HepG2 (cell line): ENCODE data around the gene FCER1G.
A peak's percentile ranks its signal among the peaks of the same experiment; 100 is the strongest.

Experiments used
- BHLHE40 ChIP-seq: IDR thresholded peaks from 2 replicates; pipeline ENCODE4 v1.6.1; 2011; ENCODE audit warnings: low read length, improper control_type of control experiment
- CBFB ChIP-seq: sonication (generic); formaldehyde crosslinking; IDR thresholded peaks from 2 replicates; pipeline ENCODE4 v1.4.0; 2020; ENCODE audit warnings: missing genetic modification reagents
- CTCF ChIP-seq: sonication (generic); formaldehyde crosslinking; IDR thresholded peaks from 2 replicates; pipeline ENCODE4 v1.5.0; 2020; ENCODE audit warnings: mild to moderate bottlenecking, missing genetic modification reagents, moderate library complexity
- EP300 ChIP-seq, 3 experiments: sonication (generic) in 1 of 3; formaldehyde crosslinking in 1 of 3; IDR thresholded peaks; 2 replicates each; pipeline versions ENCODE4 v1.5.1 to v1.6.1; 2011 to 2020; ENCODE audit warnings: low read depth in 2 of 3, low read length in 2 of 3, borderline replicate concordance in 1 of 3, improper control_type of control experiment in 1 of 3, mild to moderate bottlenecking in 1 of 3, missing genetic modification reagents in 1 of 3, moderate library complexity in 1 of 3
- POLR2AphosphoS5 ChIP-seq: IDR thresholded peaks from 2 replicates; pipeline ENCODE4 v1.6.1; 2012; ENCODE audit warnings: low read depth, low read length
- TBP ChIP-seq: sonication (generic); formaldehyde crosslinking; IDR thresholded peaks from 2 replicates; pipeline ENCODE4 v1.5.0; 2020; ENCODE audit warnings: missing genetic modification reagents
- ZNF430 ChIP-seq: sonication (generic); formaldehyde crosslinking; IDR thresholded peaks from 2 replicates; pipeline ENCODE4 v1.9.0; 2021; ENCODE audit warnings: mild to moderate bottlenecking, missing genetic modification reagents
- ZNF605 ChIP-seq: sonication (generic); formaldehyde crosslinking; IDR thresholded peaks from 2 replicates; pipeline ENCODE4 v1.8.0; 2022; ENCODE audit warnings: mild to moderate bottlenecking, missing genetic modification reagents
- ZNF776 ChIP-seq: sonication (generic); formaldehyde crosslinking; IDR thresholded peaks from 2 replicates; pipeline ENCODE4 v1.4.0; 2020; ENCODE audit warnings: mild to moderate bottlenecking, missing genetic modification reagents

- TF ChIP-seq EP300 (IDR thresholded peaks at IDR 0.05; ENCODE audit: low read depth in 2 of 2, low read length in 2 of 2) (no peak), EP300 (CRISPR knock-in tag; IDR thresholded peaks at IDR 0.05; ENCODE audit: borderline replicate concordance) (no peak), POLR2AphosphoS5 (no peak), CTCF (CRISPR knock-in tag) (peak; percentile 64), ZNF605 (CRISPR knock-in tag) (no peak), BHLHE40 (no peak), CBFB (CRISPR knock-in tag) (no peak), TBP (CRISPR knock-in tag) (no peak), ZNF776 (no peak), ZNF430 (CRISPR knock-in tag) (no peak)
Measured at GRCh38 chr1:161193561-161194235, 21.4 kb upstream of the FCER1G start.
